Renal cortical epithelial cell (primary cell): ENCODE measurements around the gene TAS2R16. TPM values are rescaled to one million over a fixed set of nuclear protein-coding genes. Genes with fewer than 3 reads are reported as not detected.
A peak's percentile ranks its signal among the peaks of the same experiment; 100 is the strongest.
"Not testable (repeated sequence)": the region's sequence is repeated elsewhere in the genome, so short reads cannot be mapped to it uniquely, and the experiment has no call there.

ENCODE experiments used
- DNase-seq: peaks from one replicate; pipeline ENCODE4 v3.0.0-alpha.2; 2011; ENCODE audit warnings: low read depth
- total RNA-seq: library from RNA; depleted of rRNA; stranded (reverse); fragments of >200 nt; gene quantifications from 2 replicates; pipeline ENCODE4 v1.2.3, GENCODE V29; 2014

TAS2R16 gene
- total RNA-seq, 1 donor from 2014 or later = not detected

DNA sequence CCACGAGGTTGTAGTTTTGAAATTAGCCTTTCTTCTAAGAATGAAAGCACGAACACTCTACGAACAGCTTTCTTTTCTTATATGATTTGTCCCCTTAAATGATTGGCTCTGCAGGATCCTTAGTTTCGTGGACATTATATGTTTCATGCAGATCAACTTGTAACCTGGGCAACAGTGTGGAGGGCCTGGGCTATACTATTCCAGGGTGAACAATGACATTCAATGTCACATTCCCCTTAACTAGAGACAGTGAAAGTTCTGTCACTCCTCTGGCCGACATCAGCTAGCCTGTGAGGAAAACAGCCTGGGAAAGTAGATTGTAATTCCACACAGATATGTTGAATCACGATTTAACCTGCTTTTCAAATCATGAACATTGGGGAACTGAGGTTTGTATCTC, 23.4 kb downstream of the TAS2R16 start:
- DNase-seq = no peak

DNA sequence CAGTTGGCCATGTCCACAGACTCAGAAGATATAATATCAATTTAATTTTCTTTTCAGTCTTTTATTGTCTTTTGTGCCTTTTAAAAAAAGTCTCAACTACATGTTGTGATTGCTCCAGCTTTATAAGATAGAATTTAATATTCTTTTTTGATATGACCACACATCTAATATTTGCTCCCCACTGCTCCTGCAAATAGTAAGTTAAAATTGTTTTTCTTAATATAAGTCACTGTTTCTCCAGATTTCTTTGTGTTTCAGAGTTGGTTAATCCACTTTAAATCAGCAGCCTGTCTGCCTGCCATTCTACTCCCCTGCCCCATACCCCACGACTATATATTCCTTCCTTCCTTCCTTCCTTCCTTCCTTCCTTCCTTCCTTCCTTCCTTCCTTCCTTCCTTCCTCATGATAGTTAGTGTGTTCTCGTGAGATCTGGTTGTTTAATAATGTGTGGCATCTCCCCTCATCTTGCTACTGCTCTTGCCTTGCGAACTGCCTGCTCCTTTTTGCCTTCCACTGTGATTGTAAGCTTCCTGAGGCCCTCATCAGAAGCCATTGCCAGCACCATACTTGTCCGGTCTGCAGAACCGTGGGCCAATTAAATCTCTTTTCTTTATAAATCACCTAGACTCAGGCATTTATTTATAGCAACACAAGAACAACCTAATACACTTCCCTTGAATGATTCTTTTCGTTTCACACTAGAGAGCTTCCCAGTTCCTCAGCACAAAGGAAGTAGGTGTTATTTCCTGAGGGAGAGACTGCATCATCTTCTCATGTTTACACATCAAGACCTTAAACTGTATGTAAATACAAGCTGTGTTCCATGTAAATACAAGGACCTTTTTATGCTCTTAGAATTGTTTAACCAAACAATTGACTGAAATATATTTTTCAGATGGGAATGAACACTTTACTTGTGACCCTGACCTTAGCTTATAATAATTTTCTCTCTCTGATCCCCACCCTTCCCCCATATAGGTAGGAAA, 24.5 kb downstream of the TAS2R16 start:
- no peak for DNase-seq

DNA sequence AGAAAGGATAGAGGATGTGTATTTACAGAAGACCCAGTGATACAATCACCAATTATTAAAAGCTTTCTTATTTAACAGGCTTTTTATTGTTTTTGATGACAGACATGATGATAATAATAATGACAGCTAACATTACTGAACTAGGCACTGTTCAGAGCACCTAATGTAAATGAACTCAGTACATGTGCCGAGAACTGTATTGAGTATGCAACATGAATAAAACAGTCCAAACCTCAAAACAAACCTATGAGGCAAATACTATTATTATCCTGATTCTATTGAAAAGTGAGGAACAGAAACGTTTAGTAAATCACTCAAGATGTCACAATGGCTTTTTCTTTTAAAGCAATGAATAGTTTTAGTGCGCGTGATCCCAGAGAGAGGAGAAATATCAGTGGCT, 27.1 kb downstream of the TAS2R16 start:
- DNase-seq = no peak

DNA sequence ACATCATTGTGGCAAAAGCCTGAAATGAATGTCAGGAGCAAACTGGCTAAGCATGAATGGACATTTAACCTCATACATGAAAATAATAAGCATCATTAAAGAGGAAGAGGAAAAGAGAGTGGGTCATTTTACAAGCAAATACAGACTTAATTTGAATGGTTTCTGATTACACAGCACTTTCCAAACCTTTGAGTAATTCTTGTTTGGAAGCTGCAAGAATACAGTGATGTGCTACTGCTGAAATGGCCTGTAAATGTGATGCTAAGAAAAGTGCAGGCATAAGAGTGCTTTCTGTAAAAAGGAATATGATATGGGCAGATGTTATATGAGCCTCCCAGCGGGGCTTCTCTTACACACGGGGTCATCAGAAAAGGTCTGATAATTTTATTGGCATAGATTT, 30.2 kb downstream of the TAS2R16 start:
- peak; percentile 3 for DNase-seq

DNA sequence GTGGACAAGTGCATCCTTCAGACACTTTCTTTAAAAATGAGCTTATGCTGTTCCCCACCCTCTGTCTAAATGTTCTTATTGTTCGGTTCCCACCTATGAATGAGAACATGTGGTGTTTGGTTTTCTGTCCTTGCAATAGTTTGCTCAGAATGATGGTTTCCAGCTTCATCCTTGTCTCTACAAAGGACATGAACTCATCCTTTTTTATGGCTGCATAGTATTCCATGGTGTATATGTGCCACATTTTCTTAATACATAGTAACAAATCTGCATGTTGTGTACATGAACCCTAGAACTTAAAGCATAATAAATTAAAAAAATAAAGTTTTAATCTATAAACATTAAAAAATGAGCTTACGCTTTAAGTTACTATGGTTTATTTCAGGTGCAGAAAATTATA, 41.8 kb downstream of the TAS2R16 start:
- DNase-seq = not testable (repeated sequence)

DNA sequence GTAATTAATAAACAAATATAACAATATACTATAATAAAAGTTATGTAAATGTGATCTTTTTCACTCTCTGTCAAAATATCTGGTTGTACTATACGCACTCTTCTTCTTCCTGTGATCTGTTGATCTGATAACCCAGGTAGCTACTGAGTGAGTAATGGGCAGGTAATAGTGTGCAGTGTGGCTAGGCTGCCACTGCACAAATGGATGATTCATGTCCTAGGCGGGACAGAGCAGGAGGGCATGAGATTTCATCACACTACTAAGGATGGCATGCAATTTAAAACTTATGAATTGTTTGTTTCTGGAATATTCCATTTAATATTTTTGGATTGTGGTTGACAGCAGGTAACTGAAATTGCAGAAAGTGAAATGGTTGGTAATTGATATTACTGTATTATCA, 44.5 kb downstream of the TAS2R16 start:
- no peak for DNase-seq

DNA sequence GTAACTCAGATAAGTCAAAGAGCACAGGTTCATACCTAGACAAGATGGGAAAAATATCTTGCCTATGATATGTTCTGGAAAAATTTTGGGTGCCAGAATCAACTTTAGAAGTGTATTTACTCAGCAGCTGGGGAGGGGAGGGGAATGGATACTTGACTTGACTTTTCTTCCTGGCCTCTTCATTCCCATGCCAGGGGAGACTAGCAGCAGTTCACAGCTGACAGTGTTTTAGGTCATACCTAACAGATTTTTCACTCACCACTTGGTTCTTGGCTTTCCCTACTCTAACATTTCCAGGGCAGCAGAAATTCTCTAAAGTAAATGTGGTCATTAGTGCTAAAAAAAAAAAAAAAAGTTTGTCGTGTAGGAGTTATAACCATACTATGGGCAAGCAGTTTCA, 46.3 kb downstream of the TAS2R16 start:
- no peak for DNase-seq

Other genes starting within 250 kb of the TAS2R16 start
- gene CADPS2, start 109.2 kb downstream of the TAS2R16 start, total RNA-seq = 8.7 and 14.6 TPM in 2 replicates
- not detected in 2 replicates for gene SLC13A1, start 204.3 kb upstream of the TAS2R16 start, total RNA-seq